ENCODE data around the gene AMT. TPM values are rescaled to one million over a fixed set of nuclear protein-coding genes. Genes with fewer than 3 reads are reported as not detected.
"Not testable (repeated sequence)": the region's sequence is repeated elsewhere in the genome, so short reads cannot be mapped to it uniquely, and the experiment has no call there.

The AMT gene
- total RNA-seq, 1 experiment from 2014 or later = 66.6 TPM

- ATAC-seq = no peak
- peaks cover 15% of the 10 kb centered on the region for H3K4me1 Mint-ChIP-seq
- ChIA-PET POLR2A (interaction anchor here (1.1 kb wide), 1 partner anchor 16 kb away, joined by 3 read pairs; no protein-coding TSS in a partner anchor), CTCF (no interaction called here)
- TF ChIP-seq ZNF138 (CRISPR knock-in tag; conservative IDR thresholded peaks at IDR 0.05) = no peak
- no peak for TF ChIP-seq ATF6 (CRISPR knock-in tag; IDR thresholded peaks at IDR 0.05)
- TF ChIP-seq SP1 (CRISPR knock-in tag; conservative IDR thresholded peaks at IDR 0.05) = no peak
- TF ChIP-seq, protein P1, sequence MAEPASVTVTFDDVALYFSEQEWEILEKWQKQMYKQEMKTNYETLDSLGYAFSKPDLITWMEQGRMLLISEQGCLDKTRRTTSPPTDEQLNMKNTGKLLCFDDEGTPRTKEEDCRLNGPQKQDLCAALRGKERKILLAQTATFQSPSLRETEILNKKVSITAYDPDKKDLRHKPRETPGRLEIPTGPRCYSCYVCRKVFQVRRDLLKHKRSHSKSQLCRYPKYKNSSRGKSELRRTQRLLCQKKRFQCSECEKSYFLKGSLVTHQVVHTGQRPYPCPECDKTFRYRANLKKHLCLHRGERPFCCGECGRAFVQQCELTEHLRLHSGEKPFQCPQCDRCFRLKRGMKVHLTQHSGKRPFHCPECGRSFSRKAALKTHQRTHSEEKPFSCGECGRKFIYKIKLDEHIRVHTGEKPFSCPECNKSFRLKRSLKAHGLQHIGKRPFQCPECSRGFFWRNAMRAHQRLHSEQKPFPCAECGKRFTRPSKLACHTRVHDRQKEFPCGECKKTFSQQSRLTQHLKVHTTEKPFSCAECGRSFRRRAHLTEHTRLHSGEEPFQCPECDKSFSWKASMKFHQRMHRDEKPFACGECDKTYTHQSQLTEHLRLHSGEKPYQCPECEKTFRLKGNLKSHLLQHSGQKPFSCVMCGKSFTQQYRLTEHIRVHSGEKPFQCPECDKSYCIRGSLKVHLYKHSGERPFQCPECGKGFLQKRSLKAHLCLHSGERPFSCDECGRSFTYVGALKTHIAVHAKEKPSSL (CRISPR knock-in tag; conservative IDR thresholded peaks at IDR 0.05) = no peak
- TF ChIP-seq, protein P2, sequence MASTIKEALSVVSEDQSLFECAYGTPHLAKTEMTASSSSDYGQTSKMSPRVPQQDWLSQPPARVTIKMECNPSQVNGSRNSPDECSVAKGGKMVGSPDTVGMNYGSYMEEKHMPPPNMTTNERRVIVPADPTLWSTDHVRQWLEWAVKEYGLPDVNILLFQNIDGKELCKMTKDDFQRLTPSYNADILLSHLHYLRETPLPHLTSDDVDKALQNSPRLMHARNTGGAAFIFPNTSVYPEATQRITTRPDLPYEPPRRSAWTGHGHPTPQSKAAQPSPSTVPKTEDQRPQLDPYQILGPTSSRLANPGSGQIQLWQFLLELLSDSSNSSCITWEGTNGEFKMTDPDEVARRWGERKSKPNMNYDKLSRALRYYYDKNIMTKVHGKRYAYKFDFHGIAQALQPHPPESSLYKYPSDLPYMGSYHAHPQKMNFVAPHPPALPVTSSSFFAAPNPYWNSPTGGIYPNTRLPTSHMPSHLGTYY (CRISPR knock-in tag; IDR thresholded peaks at IDR 0.05) = no peak
- TF ChIP-seq, protein P3, sequence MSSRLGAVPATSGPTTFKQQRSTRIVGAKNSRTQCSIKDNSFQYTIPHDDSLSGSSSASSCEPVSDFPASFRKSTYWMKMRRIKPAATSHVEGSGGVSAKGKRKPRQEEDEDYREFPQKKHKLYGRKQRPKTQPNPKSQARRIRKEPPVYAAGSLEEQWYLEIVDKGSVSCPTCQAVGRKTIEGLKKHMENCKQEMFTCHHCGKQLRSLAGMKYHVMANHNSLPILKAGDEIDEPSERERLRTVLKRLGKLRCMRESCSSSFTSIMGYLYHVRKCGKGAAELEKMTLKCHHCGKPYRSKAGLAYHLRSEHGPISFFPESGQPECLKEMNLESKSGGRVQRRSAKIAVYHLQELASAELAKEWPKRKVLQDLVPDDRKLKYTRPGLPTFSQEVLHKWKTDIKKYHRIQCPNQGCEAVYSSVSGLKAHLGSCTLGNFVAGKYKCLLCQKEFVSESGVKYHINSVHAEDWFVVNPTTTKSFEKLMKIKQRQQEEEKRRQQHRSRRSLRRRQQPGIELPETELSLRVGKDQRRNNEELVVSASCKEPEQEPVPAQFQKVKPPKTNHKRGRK (CRISPR knock-in tag; IDR thresholded peaks at IDR 0.05; ENCODE audit: borderline replicate concordance) = no peak
- TF ChIP-seq NFYB (CRISPR knock-in tag; conservative IDR thresholded peaks at IDR 0.05; ENCODE audit: low read depth) = no peak
- H3K4me3 Mint-ChIP-seq = no peak overlapping the region
- H3K27me3 Mint-ChIP-seq (ENCODE audit: low read depth) = no peaks in the 10 kb centered on the region
- no peak overlapping the region; the same call in 1 of the 2 replicates for H3K27ac Mint-ChIP-seq
- no peak for DNase-seq (ENCODE audit: low spot score)
- no peaks in the 10 kb centered on the region for H3K9me3 Mint-ChIP-seq
- H3K36me3 Mint-ChIP-seq = peaks cover 36% of the 10 kb centered on the region
These were observed 22.8 kb downstream of the AMT start for GRCh38 chr3:49399461-49399860.

- Mint-ChIP-seq H3K4me1 (peaks cover 15% of the 10 kb centered on the region), H3K27ac (peak overlapping the region; percentile 88), H3K4me3 (no peak overlapping the region), H3K27me3 (ENCODE audit: low read depth) (no peaks in the 10 kb centered on the region), H3K36me3 (peaks cover 28% of the 10 kb centered on the region), H3K9me3 (no peaks in the 10 kb centered on the region)
- CTCF ChIA-PET = interaction anchor here (1.6 kb wide), 1 partner anchor 52 kb away, joined by 5 read pairs; no protein-coding TSS in a partner anchor
- POLR2A ChIA-PET = interaction anchor here (1.0 kb wide), 1 partner anchor 9 kb away, joined by 3 read pairs; no protein-coding TSS in a partner anchor
- peak; percentile 82 for ATAC-seq
- TF ChIP-seq USF2 (CRISPR knock-in tag; IDR thresholded peaks at IDR 0.05) = peak; percentile 55; the same call in 1 of the 2 replicates
- TF ChIP-seq TEAD1 (CRISPR knock-in tag; IDR thresholded peaks at IDR 0.05) = no peak
- peak; percentile 53; the same call in 1 of the 2 replicates for TF ChIP-seq USF1 (CRISPR knock-in tag; IDR thresholded peaks at IDR 0.05)
- DNase-seq (ENCODE audit: low spot score) = no peak
These were observed 24.8 kb downstream of the AMT start for GRCh38 chr3:49397470-49397869.

DNA sequence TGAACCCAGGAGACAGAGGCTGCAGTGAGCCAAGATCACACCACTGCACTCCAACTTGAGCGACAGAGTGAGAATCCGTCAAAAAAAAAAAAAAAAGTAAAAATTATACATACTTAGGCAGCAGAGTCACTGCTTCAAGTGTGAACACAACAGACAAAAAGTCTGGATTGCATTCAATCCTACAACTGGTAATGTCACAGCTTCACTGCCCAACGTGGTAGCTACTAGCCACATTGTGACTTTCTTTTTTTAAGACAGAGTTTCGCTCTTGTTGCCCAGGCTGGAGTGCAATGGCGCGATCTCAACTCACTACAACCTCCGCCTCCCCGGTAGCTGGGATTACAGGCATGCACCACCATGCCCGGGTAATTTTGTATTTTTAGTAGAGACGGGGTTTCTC, 31.0 kb downstream of the AMT start:
- ATAC-seq; H3K27me3 Mint-ChIP-seq (ENCODE audit: low read depth); H3K27ac Mint-ChIP-seq; H3K4me1 Mint-ChIP-seq; DNase-seq (ENCODE audit: low spot score); H3K4me3 Mint-ChIP-seq; H3K9me3 Mint-ChIP-seq; POLR2A ChIA-PET: not testable (repeated sequence)
- CTCF ChIA-PET = interaction anchor here (0.6 kb wide), 1 partner anchor 64 kb away, joined by 3 read pairs; no protein-coding TSS in a partner anchor
- H3K36me3 Mint-ChIP-seq = peaks cover 27% of the 10 kb centered on the region
